ENCODE data around the gene HK1. TPM values are rescaled to one million over a fixed set of nuclear protein-coding genes. Genes with fewer than 3 reads are reported as not detected.

Gene HK1
- total RNA-seq, 4 donors from 2014 or later, result 92.5 to 216 (median 126) TPM

DNA sequence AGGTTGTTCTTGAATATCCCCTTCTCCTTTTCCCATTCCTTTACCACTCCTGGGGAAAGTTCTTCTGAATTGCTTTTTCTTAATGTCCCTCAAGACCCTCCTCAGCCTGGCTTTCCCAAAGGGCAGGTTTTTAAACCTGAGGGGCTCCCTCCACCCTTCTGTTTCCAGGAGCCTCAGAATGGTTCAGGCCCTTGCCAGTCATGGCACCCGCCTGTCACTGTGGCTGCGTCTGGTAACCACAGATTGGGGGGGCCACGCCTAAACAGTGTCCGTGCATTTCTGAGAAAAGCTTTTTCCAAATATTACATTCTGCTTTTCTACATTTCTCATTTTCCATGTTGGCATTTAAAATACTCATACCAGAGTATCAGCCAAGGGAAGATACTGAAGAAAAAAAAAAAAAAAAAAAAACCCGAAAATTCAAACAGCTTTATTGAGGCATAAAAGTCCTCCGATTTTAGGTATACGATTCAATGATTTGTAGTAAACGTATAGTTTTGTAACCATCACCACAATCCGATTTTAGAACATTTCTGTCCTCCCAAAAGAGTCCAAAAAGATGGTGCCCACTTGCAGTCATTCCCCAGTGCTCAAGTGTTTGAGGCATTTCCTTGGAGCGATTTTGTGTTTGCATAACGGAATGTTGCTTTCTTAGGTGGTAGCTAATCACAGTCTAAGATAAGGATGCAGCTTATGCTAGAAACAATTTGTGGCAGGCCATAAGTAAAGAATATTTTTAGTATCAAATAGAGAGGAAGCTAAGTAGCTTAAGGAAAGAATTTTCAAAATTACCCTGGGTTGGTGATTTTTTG lies 36.0 kb upstream of the HK1 start:
- H3K27ac ChIP-seq, result no peak overlapping the region
- no peak for ATAC-seq
- no peak overlapping the region for H3K4me3 ChIP-seq
- no peaks in the 10 kb centered on the region for H3K36me3 ChIP-seq
- no peaks in the 10 kb centered on the region for H3K27me3 ChIP-seq
- H3K9me3 ChIP-seq, result no peaks in the 10 kb centered on the region
- TF ChIP-seq POLR2A (IDR thresholded peaks at IDR 0.05) (no peak), POLR2AphosphoS5 (IDR thresholded peaks at IDR 0.05) (no peak), EP300 (IDR thresholded peaks at IDR 0.05) (no peak)
- TF ChIP-seq, protein P1, sequence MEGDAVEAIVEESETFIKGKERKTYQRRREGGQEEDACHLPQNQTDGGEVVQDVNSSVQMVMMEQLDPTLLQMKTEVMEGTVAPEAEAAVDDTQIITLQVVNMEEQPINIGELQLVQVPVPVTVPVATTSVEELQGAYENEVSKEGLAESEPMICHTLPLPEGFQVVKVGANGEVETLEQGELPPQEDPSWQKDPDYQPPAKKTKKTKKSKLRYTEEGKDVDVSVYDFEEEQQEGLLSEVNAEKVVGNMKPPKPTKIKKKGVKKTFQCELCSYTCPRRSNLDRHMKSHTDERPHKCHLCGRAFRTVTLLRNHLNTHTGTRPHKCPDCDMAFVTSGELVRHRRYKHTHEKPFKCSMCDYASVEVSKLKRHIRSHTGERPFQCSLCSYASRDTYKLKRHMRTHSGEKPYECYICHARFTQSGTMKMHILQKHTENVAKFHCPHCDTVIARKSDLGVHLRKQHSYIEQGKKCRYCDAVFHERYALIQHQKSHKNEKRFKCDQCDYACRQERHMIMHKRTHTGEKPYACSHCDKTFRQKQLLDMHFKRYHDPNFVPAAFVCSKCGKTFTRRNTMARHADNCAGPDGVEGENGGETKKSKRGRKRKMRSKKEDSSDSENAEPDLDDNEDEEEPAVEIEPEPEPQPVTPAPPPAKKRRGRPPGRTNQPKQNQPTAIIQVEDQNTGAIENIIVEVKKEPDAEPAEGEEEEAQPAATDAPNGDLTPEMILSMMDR (IDR thresholded peaks at IDR 0.05), result no peak
- WGBS, 2 donors (ENCODE audit: low coverage in 1 of 2), result 70 to 79% methylated on average over 8 to 11 of the region's 11 CpGs
- H3K4me1 ChIP-seq, result peaks cover 0 to 24% (median 0%) of the 10 kb centered on the region in 3 donors

DNA sequence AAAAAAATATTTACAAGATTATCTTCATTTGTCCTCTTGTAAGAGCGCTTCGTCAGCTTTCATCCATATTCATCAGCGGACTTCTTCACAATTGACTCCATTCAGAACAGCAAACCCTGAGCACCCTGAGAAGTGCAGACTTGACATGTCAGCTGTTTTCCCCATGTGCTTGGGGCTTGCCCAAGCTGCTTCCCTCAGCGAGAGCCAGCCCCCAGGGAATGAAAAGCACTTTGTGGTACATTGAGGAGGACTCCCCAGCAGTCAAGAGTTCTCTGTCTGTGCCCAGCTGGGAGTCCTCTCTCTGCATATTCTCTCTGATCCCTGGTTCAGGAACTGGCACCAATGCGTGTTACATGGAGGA lies 35.5 kb upstream of the HK1 start:
- no peak for ATAC-seq
- WGBS, 2 donors (ENCODE audit: low coverage in 1 of 2), result 75 to 87% methylated on average over 4 of the region's 5 CpGs
- TF ChIP-seq, protein P1 (IDR thresholded peaks at IDR 0.05), result no peak
- TF ChIP-seq EP300 (IDR thresholded peaks at IDR 0.05) (no peak), POLR2AphosphoS5 (IDR thresholded peaks at IDR 0.05) (no peak), POLR2A (IDR thresholded peaks at IDR 0.05) (no peak)
- H3K27ac ChIP-seq, result no peak overlapping the region
- no peaks in the 10 kb centered on the region for H3K36me3 ChIP-seq
- peaks cover 0 to 19% (median 0%) of the 10 kb centered on the region in 3 donors for H3K4me1 ChIP-seq
- H3K27me3 ChIP-seq, result no peaks in the 10 kb centered on the region
- H3K9me3 ChIP-seq, result no peaks in the 10 kb centered on the region
- H3K4me3 ChIP-seq, result no peak overlapping the region

DNA sequence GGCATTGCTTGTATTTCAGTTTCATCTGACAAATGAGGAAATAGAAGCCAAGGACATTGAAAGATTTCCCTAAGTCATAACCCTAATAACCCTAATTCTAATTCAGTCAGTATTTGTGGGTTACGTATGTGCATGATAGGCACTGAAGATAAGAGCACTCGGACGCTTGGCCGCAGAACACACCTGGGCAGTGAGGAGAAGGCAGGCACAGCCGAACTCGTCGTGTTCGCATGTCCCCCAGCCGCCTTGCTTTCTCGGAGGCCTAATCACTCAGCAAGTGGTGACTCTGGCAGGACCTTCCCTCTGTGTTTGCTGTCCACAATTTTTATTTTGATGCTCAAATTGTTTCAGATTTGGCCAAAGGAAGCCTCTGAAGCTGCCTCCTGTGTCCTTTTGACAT lies 34.5 kb upstream of the HK1 start:
- WGBS, 2 donors (ENCODE audit: low coverage in 1 of 2), result 90 to 100% methylated on average over 2 to 10 of the region's 10 CpGs
- no peaks in the 10 kb centered on the region for H3K36me3 ChIP-seq
- H3K27ac ChIP-seq, result no peak overlapping the region
- H3K9me3 ChIP-seq, result no peaks in the 10 kb centered on the region
- no peak for ATAC-seq
- TF ChIP-seq EP300 (IDR thresholded peaks at IDR 0.05), result no peak
- H3K27me3 ChIP-seq, result no peaks in the 10 kb centered on the region
- H3K4me3 ChIP-seq, result no peak overlapping the region
- peaks cover 0 to 15% (median 0%) of the 10 kb centered on the region in 3 donors for H3K4me1 ChIP-seq

DNA sequence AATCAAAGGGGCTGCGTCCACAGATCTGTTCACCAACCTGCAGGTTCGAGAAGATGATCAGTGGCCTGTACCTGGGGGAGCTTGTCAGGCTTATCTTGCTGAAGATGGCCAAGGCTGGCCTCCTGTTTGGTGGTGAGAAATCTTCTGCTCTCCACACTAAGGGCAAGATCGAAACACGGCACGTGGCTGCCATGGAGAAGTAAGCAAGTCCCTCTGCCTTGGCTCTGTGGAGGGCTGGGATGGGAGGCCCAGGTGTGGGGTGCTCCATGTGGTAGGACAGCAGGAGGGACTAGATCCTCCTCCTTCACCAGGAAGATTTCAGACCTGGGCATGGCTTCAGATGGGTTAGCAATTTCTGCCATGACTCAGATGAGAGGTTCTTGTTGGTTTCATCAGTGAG lies 32.3 kb upstream of the HK1 start:
- Histone ChIP-seq H3K36me3 (no peaks in the 10 kb centered on the region), H3K4me1 (no peaks in the 10 kb centered on the region), H3K4me3 (no peak overlapping the region), H3K9me3 (no peaks in the 10 kb centered on the region), H3K27ac (no peak overlapping the region), H3K27me3 (no peaks in the 10 kb centered on the region)
- no peak for ATAC-seq
- 100% methylated on average over 1 of the region's 5 CpGs; no CpG with 5 or more reads in 1 of the 2 donors for WGBS, 2 donors (ENCODE audit: low coverage in 1 of 2)
- no peak for TF ChIP-seq POLR2A (IDR thresholded peaks at IDR 0.05)
- no peak for TF ChIP-seq EP300 (IDR thresholded peaks at IDR 0.05)
- no peak for TF ChIP-seq POLR2AphosphoS5 (IDR thresholded peaks at IDR 0.05)
- TF ChIP-seq, protein P1 (IDR thresholded peaks at IDR 0.05), result no peak

DNA sequence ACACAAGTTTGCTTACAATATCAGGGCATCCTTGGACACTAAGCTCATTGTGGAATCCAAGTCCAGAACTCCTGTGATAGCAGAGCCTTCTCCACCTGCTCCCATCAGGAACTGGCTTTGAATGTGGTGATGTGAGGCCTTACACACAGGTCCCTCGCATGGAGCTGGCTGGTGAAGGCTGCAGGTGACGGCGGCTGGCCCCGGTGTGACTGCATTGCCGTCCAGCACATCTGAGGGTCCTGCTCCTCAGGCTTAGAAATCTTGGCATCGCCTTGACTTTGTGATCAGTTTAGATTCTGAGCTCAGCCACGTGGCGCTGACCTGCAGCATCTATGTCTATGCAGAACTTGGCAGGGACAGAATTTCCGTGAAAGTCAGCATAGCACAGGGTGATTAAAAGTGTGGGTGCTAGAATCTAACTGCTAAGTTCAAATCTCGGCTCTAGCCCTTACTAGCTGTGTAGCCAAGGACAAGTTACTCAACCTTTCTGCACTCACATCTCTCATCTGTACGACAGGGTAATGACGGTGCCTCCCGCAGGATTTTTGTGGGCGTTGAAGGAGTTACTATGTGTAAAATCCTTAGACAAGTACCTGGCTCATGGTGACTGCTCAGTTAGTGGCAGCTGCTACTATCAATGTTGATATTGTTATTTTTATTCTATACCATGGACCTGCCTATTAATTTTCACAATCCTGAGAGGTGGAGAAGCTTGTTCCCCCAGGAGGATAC lies 31.5 kb upstream of the HK1 start:
- 78 to 93% methylated on average over 3 to 9 of the region's 14 CpGs for WGBS, 2 donors (ENCODE audit: low coverage in 1 of 2)
- ATAC-seq, result no peak
- no peak for TF ChIP-seq POLR2AphosphoS5 (IDR thresholded peaks at IDR 0.05)
- TF ChIP-seq EP300 (IDR thresholded peaks at IDR 0.05), result no peak
- no peak for TF ChIP-seq POLR2A (IDR thresholded peaks at IDR 0.05)
- TF ChIP-seq, protein P1 (IDR thresholded peaks at IDR 0.05), result no peak
- H3K36me3 ChIP-seq, result no peaks in the 10 kb centered on the region
- no peaks in the 10 kb centered on the region for H3K4me1 ChIP-seq
- H3K27me3 ChIP-seq, result no peaks in the 10 kb centered on the region
- no peak overlapping the region for H3K4me3 ChIP-seq
- H3K27ac ChIP-seq, result no peak overlapping the region
- no peaks in the 10 kb centered on the region for H3K9me3 ChIP-seq

All from gastroesophageal sphincter (tissue), 4 donors.